ENCODE measurements around the gene CTPS2. TPM values are rescaled to one million over a fixed set of nuclear protein-coding genes. Genes with fewer than 3 reads are reported as not detected.

The CTPS2 gene
- total and polyA plus RNA-seq, 8 donors = 2.3 to 34.3 (median 10.3) TPM

GRCh38 chrX:16638533-16638932 is 73.9 kb downstream of the CTPS2 start:
- Histone ChIP-seq H3K27ac (no peak overlapping the region), H3K36me3 (peaks cover 0 to 27% (median 3%) of the 10 kb centered on the region in 4 donors), H3K4me3 (no peak overlapping the region), H3K27me3 (no peaks in the 10 kb centered on the region), H3K4me1 (no peaks in the 10 kb centered on the region), H3K9me3 (no peaks in the 10 kb centered on the region)
- DNase-seq = no peak
- TF ChIP-seq POLR2AphosphoS5 (IDR thresholded peaks at IDR 0.05) = no peak
- TF ChIP-seq CTCF (IDR thresholded peaks at IDR 0.05) = no peak
- TF ChIP-seq POLR2A (IDR thresholded peaks at IDR 0.05) = no peak
- no peak for TF ChIP-seq EP300 (IDR thresholded peaks at IDR 0.05)
- intact Hi-C loops (cut with DNase I; ENCODE audit: low total_unique reads) = no loop called here
- 87 to 95% (median 92%) methylated on average over 7 of the region's 7 CpGs for WGBS, 5 donors

- WGBS, 5 donors = 91 to 100% (median 95%) methylated on average over 3 of the region's 3 CpGs
- Histone ChIP-seq H3K9me3 (no peaks in the 10 kb centered on the region), H3K27me3 (no peaks in the 10 kb centered on the region), H3K36me3 (peaks cover 0 to 27% (median 3%) of the 10 kb centered on the region in 4 donors), H3K27ac (no peak overlapping the region), H3K4me3 (no peak overlapping the region), H3K4me1 (no peaks in the 10 kb centered on the region)
- intact Hi-C loops (cut with DNase I; ENCODE audit: low total_unique reads) = no loop called here
- DNase-seq = no peak
- TF ChIP-seq POLR2A (IDR thresholded peaks at IDR 0.05) (no peak), EP300 (IDR thresholded peaks at IDR 0.05) (no peak), CTCF (IDR thresholded peaks at IDR 0.05) (no peak), POLR2AphosphoS5 (IDR thresholded peaks at IDR 0.05) (no peak)
Observed at GRCh38 chrX:16635596-16635995, 76.9 kb downstream of the CTPS2 start.

GRCh38 chrX:16635040-16635439 is 77.4 kb downstream of the CTPS2 start:
- no peak overlapping the region for H3K27ac ChIP-seq
- TF ChIP-seq EP300 (IDR thresholded peaks at IDR 0.05) = no peak
- TF ChIP-seq CTCF (IDR thresholded peaks at IDR 0.05) = no peak
- no peak for TF ChIP-seq POLR2AphosphoS5 (IDR thresholded peaks at IDR 0.05)
- TF ChIP-seq POLR2A (IDR thresholded peaks at IDR 0.05) = no peak
- intact Hi-C loops (cut with DNase I; ENCODE audit: low total_unique reads) = no loop called here
- no peaks in the 10 kb centered on the region for H3K27me3 ChIP-seq
- DNase-seq = no peak
- no peaks in the 10 kb centered on the region for H3K9me3 ChIP-seq
- peaks cover 0 to 4% (median 0%) of the 10 kb centered on the region in 4 donors for H3K4me1 ChIP-seq
- H3K4me3 ChIP-seq = no peak overlapping the region
- 88 to 94% (median 89%) methylated on average over 5 of the region's 5 CpGs for WGBS, 5 donors
- H3K36me3 ChIP-seq = peaks cover 0 to 27% (median 3%) of the 10 kb centered on the region in 4 donors

- DNase-seq = no peak
- Histone ChIP-seq H3K9me3 (no peaks in the 10 kb centered on the region), H3K27me3 (peaks cover 0 to 3% (median 0%) of the 10 kb centered on the region in 3 donors), H3K27ac (peak overlapping the region in 2 of 5 donors; percentile 10 to 50), H3K36me3 (peaks cover 0 to 24% (median 3%) of the 10 kb centered on the region in 4 donors), H3K4me3 (no peak overlapping the region), H3K4me1 (peaks cover 0 to 12% (median 0%) of the 10 kb centered on the region in 4 donors)
- TF ChIP-seq POLR2A (IDR thresholded peaks at IDR 0.05) (no peak), CTCF (IDR thresholded peaks at IDR 0.05) (no peak), EP300 (IDR thresholded peaks at IDR 0.05) (no peak), POLR2AphosphoS5 (IDR thresholded peaks at IDR 0.05) (no peak)
- intact Hi-C loops (cut with DNase I; ENCODE audit: low total_unique reads) = no loop called here
- 26 to 60% (median 43%) methylated on average over 4 of the region's 4 CpGs for WGBS, 5 donors
Observed at GRCh38 chrX:16633754-16634153, 78.7 kb downstream of the CTPS2 start.

Measured in stomach (tissue), 9 donors.